ENCODE data around the gene TUNAR.
"Not testable (repeated sequence)": the region's sequence is repeated elsewhere in the genome, so short reads cannot be mapped to it uniquely, and the experiment has no call there.

Gene TUNAR

DNA sequence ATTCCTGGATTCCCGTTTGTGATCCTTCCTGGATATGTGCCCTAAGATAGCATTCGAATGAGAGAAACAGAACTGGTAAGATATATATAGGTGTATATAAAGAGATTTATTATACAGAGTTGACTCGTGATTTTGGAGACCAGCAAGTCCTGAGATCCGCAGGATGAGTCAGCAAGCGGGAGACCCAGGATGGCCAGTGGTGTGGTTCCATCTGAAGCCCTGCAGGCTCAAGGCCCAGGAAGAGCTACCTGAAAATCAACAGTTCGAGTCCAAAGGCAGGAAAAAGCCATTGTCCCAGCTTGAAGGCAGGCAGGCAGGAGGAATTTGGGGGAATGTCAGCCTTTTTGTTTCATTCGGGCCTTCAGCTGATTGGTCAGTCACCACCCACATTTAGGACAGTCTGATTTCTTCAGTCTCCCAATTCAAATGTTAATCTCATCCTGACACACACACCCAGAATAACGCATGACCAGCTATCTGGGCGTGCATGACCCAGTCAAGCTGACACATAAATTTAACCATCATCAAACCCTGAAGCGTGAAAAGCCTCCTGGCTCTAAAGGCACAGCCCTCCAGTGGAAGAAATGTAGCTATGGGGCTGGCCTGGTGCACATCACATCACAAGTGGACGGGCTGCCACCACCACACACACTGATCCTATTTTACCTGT is 44.3 kb downstream of the TUNAR start:
- DNase-seq: no peak

DNA sequence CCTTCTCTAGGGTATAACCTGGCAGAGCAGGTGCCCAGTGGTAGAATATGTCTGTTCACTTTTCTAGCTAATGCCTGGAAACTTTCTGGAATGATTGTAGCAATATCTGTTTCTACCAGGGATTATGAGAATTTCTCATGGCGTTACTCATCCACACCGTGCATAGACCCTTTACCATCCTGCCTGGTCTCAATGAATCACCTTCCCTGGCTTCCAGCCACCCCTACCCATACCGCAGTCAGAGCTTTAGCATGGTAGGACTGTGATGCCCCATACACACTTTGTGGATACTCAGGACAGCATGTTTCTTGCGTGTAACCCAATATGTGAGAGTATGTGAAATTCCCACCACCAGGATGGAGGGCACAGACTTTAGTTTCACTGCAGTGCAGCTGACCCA is 45.4 kb downstream of the TUNAR start:
- DNase-seq: no peak

DNA sequence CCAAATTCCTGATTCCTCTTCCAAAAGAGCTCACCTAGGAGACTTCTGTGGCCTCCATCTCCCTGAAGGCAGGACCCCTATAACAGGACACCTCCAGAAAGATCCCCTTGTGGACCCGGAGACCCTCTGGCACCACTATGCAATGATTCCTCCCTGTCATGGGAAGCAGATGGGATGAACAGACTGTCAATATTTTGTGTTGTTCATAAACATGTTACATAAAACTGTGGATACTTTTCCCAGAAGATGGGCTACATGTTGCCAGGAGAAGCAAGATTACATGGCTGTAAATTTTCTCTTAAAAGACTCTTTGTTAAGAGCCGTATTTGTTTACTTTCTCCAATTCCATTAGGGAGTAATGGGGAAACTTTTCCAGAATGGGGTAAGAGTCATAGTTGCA is 52.1 kb downstream of the TUNAR start:
- DNase-seq: no peak

DNA sequence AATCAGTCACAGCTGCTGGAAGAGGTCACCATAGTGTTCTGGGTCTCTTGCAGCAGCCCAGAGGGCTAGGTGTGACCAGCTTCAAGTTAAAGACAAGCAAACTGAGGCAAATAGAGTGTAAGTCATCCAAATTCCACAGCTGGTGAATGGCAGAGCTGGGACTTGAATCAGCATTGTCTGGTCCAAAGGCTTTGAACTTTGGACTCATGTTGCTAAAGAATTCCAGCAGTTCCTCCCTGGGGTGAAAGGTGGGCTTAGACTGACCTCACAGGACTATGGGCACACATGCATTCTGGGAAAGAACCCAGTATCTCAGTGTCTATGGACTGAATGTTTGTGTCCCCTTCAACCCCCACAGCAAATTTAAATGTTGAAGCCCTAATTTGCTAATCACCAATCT is 54.8 kb downstream of the TUNAR start:
- no peak for DNase-seq

DNA sequence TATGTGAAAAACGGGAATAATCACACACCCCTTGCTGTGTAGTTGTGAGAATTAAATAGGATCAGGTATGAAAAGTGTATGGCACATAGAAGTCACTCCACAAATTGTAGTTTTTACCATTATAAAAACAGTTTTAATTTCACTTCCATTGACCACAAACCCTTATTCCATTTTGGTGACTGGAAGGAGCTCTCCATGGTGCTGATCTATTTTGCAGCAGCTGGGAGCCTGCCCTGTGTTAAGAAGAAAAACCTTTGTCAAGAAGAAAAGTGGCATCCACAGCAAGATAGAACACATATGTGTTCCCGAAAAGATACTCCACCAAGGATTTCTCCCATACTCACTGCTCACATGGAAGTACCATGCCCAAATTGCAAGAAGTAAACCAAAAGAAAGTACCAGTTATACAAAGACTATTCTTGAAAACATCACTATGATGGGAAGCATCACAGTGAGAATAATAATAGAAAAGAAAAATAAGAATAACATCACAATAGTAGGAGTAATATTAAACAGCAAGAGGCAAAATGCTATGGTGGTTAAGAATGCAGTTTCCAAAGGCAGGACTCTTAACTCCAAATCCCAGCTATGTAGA is 58.7 kb downstream of the TUNAR start:
- DNase-seq: peak; percentile 6

DNA sequence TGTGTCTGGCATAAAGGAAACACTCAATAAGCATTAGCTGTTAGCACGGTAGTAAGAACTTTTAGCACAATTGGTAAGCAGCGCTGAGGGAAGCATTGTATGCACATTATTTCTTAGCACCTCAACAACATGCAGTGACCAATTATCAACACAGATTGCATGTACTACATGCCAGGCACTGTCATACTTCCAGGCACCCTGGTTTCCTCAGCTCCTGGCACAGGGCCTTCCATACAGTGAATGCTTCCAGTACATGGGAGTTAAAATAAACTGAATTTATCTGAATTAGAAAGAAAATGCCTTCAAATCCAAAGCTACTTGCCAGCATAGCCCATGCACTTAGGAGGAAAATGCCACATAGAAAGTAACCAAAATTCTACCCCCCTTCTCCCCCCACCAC is 59.4 kb downstream of the TUNAR start:
- DNase-seq: no peak

DNA sequence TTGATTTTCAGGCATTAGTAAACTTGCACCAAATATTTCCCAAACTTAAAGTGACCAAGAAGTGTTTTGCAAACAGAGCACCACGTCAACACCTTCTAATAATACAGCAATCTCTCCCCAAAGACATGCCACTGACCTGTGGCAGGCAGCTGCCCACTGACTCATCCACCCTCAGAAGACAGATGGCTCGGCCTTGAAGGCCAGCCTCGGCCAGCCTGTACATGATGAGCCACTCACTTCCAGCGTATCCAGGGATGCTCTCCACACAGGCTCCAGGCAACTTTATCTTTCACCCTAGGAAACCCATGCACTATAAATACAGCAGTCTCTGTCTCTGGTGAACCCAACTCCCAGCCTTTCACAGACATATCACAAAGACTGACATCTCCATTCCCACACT is 62.7 kb downstream of the TUNAR start:
- DNase-seq: no peak

DNA sequence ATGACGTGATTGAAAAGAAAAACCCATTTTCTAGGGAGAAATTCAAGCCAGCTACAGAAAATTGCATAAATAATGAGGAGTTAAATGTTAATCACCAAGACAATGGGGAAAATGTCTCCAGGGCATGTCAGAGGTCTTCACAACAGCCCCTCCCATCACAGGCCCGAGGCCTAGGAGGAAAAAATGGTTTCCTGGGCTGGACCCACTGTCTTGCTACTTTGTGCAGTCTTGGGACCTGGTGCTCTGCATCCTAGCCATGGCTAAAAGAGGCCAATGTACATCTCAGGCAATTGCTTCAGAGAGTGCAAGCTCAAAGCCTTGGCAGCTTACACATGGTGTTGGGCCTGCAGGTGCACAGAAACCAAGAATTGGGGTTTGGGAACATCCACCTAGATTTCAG is 65.3 kb downstream of the TUNAR start:
- DNase-seq: no peak

DNA sequence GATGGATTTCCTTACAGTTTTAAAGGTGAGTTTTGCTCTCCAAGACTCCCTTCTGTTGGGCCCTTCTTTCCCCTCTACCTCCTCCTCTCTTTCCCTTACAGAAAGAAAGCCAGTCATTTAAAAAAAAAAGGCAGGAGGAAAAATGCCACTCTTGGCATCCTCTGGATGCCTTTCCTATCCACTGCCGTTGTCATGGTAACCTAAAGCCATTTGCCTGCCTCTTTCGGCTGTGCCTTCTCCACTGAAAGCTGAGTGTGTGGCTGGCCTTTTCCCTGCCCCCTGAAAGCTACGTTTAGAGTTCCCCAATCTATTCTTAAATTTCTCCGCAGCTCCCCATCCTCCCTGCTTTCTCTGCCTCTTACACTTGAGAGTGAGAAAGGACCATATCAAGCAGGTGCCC is 67.1 kb downstream of the TUNAR start:
- no peak for DNase-seq

DNA sequence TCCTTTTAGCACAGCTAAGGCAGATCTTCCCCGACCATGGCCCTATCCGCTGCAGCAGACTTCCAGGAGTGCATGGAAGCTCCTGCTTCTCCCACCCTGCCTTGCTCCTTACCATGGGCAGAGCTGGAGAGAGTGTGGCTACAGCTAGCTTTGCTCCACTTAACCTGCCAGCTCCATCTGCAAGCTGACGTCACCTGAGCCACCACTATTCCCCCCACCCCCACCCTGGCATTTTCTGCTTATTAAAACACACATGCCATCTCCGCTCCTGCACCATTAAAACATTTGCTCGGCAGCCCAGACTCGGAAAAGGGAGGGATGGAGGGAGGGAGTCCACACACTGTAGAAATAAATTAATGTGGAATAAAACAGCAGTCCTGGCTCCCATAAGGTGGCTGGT is 67.8 kb downstream of the TUNAR start:
- DNase-seq: no peak

DNA sequence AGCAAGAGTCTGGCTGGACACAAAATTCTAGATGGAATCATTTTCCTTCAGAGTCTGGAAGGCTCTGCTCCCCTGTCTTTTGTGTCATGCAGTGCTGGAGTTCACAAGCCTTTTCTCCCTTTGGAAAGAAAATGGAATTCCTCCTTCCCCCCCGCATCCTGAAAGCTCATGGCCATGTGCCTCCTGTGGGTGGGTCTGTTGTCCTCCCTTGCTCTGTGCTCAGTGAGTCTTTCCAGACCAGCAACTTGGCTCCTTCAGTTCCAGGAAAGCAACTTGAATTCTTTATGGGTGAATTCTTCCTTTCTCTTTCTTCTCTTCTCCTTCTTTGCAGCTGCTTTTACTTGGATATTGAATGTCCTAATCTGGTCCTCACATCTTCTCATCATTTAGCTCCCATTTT is 70.2 kb downstream of the TUNAR start:
- DNase-seq: peak; percentile 0

DNA sequence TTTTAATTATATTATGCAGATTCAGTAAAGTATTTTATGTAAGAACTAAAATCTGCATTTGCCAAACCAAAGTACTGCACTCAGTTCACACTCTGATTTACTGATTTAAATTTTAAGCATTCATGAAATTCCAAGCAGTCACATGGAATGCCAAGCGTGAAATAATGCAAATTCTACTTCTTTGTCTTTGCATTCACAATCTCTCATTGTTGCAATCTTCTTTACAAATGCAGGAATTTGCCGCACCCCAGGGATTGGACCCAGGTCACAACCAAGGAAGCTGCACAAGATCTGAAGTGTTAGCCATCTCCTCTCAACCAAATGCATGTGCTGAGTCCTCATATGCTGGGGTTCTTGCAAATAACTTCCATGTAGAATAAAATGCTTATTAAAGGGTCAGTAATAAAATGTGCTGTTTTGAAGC is 71.9 kb downstream of the TUNAR start:
- DNase-seq: peak; percentile 16

DNA sequence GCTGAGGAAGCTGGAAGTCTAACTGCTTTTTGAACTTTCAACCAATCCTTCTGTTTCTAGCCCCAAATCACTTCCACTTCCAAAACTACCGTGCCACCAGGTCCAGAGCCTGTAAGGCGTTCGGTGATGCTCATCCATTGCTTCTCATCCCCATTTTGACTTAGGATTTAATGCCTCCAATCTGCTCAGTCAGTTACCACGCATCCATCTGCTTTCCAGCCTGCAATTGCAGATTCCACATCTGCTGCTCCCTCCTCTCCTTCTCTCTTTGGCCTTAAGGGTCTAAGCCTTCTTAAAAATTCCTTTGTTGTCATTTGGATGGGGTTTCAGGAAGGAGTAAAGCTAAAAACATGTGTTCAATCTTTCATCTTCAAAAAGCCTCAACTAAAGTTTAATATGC is 74.7 kb downstream of the TUNAR start:
- DNase-seq: no peak

DNA sequence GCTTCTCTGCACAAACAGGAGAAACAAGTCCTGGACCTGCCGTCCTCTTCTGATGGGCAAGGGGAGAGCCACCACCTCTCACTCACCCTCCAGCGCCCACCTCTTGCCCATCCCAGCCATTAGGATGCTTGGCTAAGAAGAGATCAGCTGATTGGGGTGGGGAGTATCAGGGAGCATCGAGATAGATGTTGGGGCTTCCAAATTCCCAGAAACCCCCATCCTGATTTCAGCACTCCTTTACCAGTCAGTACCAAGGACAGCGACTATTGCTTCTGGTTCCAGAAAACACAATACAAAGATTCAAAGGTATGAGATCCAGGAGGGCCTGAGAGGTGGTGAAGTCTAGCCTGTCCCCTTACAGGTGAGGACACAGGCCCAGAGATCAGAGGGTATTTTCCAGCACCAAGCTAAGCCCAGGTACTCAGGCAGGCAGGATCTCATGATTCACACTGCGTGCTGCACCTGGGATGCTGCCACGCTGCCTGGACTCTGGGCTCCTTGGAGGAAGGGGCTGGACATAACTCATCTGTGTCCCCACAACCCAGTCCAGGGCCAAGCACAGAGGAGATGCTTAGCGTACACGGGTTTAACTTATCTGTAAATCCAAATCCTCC is 76.6 kb downstream of the TUNAR start:
- peak; percentile 1 for DNase-seq

DNA sequence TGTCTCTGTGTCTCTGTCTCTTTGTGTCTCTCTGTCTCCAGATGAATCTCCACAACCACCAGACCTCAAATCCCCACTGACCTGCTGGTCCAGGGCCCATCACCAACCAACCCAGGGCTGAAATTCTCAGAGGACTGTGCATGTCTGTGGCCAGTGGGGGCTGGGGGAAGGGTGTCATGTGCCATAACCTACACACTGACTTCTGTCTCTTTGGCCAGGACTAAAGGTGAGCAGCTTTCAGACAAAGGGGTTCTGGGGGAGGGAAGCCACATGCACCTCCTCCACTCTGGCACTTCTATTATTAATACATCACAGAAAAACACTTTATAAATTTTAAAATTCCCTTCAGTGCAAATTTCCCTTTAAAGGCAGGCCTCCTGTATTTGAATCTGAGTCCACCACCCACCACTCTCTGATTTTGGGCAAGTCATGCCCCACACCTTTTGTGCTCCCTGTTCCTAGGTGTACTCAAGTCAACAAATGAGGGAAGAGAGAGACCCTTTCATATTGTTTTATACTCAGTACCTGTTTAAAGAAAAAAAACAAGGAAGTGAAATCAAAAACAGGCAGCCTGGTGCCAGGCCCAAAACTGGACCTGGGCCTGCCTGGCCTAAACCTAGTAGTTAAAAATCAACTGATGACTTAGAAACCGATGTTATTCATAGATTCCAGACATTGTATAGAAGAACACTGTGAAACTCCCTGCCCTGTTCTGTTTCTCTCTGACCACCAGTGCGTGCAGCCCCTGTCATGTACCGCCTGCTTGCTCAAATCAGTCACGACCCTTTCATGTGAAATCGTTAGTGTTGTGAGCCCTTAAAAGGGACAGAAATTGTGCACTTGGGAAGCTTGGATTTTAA is 80.2 kb downstream of the TUNAR start:
- peak; percentile 51 for DNase-seq

DNA sequence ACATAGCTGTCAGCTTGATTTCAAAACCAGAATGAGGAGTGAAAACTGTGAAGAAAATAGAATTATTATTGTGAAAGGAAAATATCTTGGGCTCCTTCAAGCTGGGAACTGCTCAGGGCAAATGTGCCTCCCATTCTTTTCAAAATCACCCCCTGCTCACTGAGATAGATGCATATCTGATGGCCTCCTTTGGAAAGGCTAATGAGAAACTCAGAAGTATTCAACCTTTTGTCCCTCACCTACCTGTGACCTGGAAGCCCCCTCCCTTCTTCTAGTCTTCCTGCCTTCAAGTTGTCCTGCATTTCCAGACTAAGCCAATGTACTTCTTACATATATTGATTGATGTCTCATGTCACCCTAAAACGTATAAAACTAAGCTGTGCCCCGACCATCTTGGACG is 81.5 kb downstream of the TUNAR start:
- DNase-seq: no peak

DNA sequence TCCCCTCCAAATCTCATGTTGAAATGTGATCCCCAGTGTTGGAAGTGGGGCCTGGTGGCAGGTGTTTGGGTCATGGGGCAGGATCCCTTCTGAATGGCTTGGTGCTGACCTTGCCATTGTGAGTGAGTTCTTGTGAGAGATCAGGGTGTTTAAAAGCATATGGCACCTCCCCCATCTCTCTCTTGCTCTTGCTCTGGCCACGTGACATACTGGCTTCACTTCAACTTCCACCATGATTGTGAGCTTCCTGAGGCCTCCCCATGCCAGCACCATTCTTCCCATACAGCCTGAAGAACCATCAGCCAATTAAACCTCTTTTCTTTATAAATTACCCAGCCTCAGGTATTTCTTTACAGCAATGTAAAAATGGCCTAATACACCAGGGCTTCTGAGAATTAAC is 82.7 kb downstream of the TUNAR start:
- DNase-seq: no peak

DNA sequence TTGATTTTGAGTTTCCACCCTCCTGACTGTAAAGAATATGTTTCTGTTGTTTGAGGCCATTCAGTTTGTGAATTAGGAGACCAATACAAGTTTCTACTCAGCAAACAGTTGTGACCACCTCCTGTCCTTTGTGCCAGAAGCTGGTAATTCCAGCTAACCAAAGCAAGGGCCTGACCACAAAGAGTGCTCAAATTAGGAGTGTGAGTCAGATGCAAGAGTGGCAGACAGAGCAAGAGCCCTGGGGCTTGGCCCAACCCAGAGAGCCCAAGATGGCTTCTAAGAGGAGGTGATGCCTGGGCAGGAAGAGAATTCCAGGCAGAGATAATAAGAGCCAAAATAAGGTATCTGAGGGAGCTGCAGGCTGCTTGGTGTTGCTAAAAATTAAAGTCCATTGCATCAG is 84.8 kb downstream of the TUNAR start:
- DNase-seq: no peak

DNA sequence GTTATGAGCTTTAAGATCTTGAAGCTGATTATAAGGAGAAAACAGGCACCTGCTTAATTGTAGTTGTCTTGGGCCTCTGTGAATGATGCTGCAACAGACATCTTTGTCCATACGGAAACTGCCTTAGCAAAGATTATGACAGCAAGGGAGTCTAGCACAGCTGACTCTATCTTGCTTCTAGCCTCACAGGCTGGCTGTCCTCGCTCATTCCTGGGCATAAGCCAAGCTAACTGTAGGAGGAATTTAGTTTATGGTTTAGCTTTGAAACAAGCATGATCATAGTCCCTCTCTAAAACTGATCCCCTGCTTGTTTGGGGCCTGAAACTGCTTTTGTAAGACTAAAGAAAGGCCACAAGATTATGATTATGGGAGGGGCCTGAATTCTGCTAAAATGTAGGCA is 88.3 kb downstream of the TUNAR start:
- no peak for DNase-seq

DNA sequence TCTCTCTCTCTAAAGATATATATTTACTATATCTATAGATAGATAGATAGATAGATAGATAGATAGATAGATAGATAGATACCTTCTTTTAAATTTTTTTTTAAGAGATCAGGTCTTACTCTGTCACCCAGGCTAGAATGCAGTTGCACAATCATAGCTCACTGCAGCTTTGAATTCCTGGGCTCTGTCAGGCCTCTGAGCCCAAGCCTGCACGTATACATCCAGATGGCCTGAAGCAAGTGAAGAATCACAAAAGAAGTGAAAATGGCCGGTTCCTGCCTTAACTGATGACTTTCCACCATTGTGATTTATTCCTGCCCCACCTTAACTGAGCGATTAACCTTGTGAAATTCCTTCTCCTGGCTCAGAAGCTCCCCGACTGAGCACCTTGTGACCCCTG is 91.4 kb downstream of the TUNAR start:
- not testable (repeated sequence) for DNase-seq

All from kidney glomerular epithelial cell (primary cell).